GM12864 (cell line): ENCODE measurements around the gene CDHR2.
"Not testable (repeated sequence)": the region's sequence is repeated elsewhere in the genome, so short reads cannot be mapped to it uniquely, and the experiment has no call there.

Experiments
- DNase-seq: peaks from one replicate; pipeline ENCODE4 v3.0.0-alpha.2; 2011; ENCODE audit warnings: low read depth
- H3K4me3 ChIP-seq: 2 replicates; pipeline ENCODE4 v1.5.1; 2011; ENCODE audit warnings: mild to moderate bottlenecking, low read depth, low read length, control low read depth
- CTCF ChIP-seq: IDR thresholded peaks from 2 replicates; pipeline ENCODE4 v1.5.1; 2011; ENCODE audit warnings: low read depth, mild to moderate bottlenecking, moderate library complexity, low read length, control low read depth, inconsistent platforms; ENCODE audit errors: missing control alignments

CDHR2 gene

GRCh38 chr5:176596689-176597416 lies 47.7 kb downstream of the CDHR2 start:
- H3K4me3 ChIP-seq, result no peak overlapping the region
- DNase-seq, result no peak
- peak; percentile 16 for TF ChIP-seq CTCF

- DNase-seq, result no peak
- no peak overlapping the region for H3K4me3 ChIP-seq
- no peak for TF ChIP-seq CTCF
Measured at GRCh38 chr5:176597417-176598389, 48.6 kb downstream of the CDHR2 start.

- not testable (repeated sequence) for DNase-seq, H3K4me3 ChIP-seq
Measured at GRCh38 chr5:176599749-176600430, 50.7 kb downstream of the CDHR2 start.

- DNase-seq, result no peak
- no peak overlapping the region for H3K4me3 ChIP-seq
- TF ChIP-seq CTCF, result no peak
Measured at GRCh38 chr5:176601901-176602482, 52.9 kb downstream of the CDHR2 start.

- TF ChIP-seq CTCF, result no peak
Measured at GRCh38 chr5:176603091-176603490, 53.9 kb downstream of the CDHR2 start.

GRCh38 chr5:176606032-176606431 lies 56.9 kb downstream of the CDHR2 start:
- no peak for DNase-seq
- H3K4me3 ChIP-seq, result no peak overlapping the region
- TF ChIP-seq CTCF, result no peak

More at GRCh38 chr5:176603091-176603490, 53.9 kb downstream of the CDHR2 start:
- H3K4me3 ChIP-seq, result no peak overlapping the region
- DNase-seq, result no peak

GRCh38 chr5:176606875-176607274 lies 57.7 kb downstream of the CDHR2 start:
- DNase-seq, result no peak
- no peak overlapping the region for H3K4me3 ChIP-seq
- no peak for TF ChIP-seq CTCF
